GM12878 (cell line): ENCODE measurements around the gene OGDHL. TPM values are rescaled to one million over a fixed set of nuclear protein-coding genes. Genes with fewer than 3 reads are reported as not detected.

ENCODE experiments used
- ATAC-seq: fragments of 200-7000 bp; cut with Tn5 transposase; 3 replicates; pipeline ENCODE4 v1.9.1; 2020; ENCODE audit warnings: mild to moderate bottlenecking, moderate library complexity
- BruUV-seq: library from RNA; stranded (reverse); fragments of 400-500 nt; replicated peaks from 2 replicates; lab custom pipeline; 2021; lab: Mats Ljungman, UMichigan
- CTCF ChIA-PET: fragments of 300-600 bp; sonication (Branson Sonifier 250); formaldehyde crosslinking; extraction: SDS; loops from one replicate; lab custom pipeline; 2021; ENCODE audit warnings: inconsistent platforms; lab: Yijun Ruan, JAX
- POLR2A ChIA-PET: fragments of 350-600 bp; formaldehyde crosslinking; extraction: SDS; loops from one replicate; lab custom pipeline; 2021; ENCODE audit warnings: inconsistent platforms; lab: Charles Lee
- RAD21 ChIA-PET: fragments of 300-600 bp; sonication (Branson Sonifier 250); formaldehyde crosslinking; loops from one replicate; lab custom pipeline; 2023; ENCODE audit warnings: antibody characterized with exemption; ENCODE audit not compliant: unreplicated experiment; lab: Charles Lee
- SMC1A ChIA-PET: fragments of 300-600 bp; sonication (Branson Sonifier 250); formaldehyde crosslinking; loops from one replicate; lab custom pipeline; 2023; ENCODE audit not compliant: unreplicated experiment, uncharacterized antibody; lab: Charles Lee
- DNase-seq: peaks from one replicate; pipeline ENCODE4 v3.0.0-alpha.2; 2011; ENCODE audit warnings: low read depth, low spot score
- FAIRE-seq: peaks from 3 replicates; lab custom pipeline; 2011; peaks lifted over from hg19 to GRCh38; lab: Jason Lieb, UNC
- H2AFZ ChIP-seq: 2 replicates; pipeline ENCODE4 v1.6.0; 2011; ENCODE audit warnings: low read depth, low read length, control low read depth; ENCODE audit not compliant: control insufficient read depth
- H3K27ac ChIP-seq: 2 replicates; pipeline ENCODE4 v1.5.1; 2011; ENCODE audit warnings: control low read depth; ENCODE audit not compliant: control insufficient read depth, insufficient read depth
- H3K27me3 ChIP-seq, 2 experiments: replicated peaks in 1 of 2; 2 replicates each; pipeline versions ENCODE4 v1.6.0 to v1.6.1; 2011; ENCODE audit warnings: low read length in 1 of 2; ENCODE audit not compliant: control insufficient read depth in 2 of 2, insufficient read depth in 2 of 2
- H3K36me3 ChIP-seq, 2 experiments: 2 replicates each; pipeline ENCODE4 v1.5.1; 2011; ENCODE audit warnings: low read length in 1 of 2; ENCODE audit not compliant: control insufficient read depth in 2 of 2, insufficient read depth in 2 of 2
- H3K4me1 ChIP-seq: 2 replicates; pipeline ENCODE4 v1.6.1; 2011; ENCODE audit warnings: mild to moderate bottlenecking, low read length, moderate library complexity, mixed read lengths; ENCODE audit not compliant: control insufficient read depth, insufficient read depth
- H3K4me2 ChIP-seq: 2 replicates; pipeline ENCODE4 v1.6.0; 2011; ENCODE audit warnings: control low read depth; ENCODE audit not compliant: control insufficient read depth, insufficient read depth
- H3K4me3 ChIP-seq: fragments of 200-600 bp; sonication (generic); 2 replicates; pipeline ENCODE4 v1.5.1; 2016
- H3K79me2 ChIP-seq: 2 replicates; pipeline ENCODE4 v1.6.0; 2011; ENCODE audit warnings: low read length; ENCODE audit not compliant: control insufficient read depth, insufficient read depth
- H3K9ac ChIP-seq: 2 replicates; pipeline ENCODE4 v1.8.0; 2011; ENCODE audit warnings: low read length, control low read depth, mixed read lengths; ENCODE audit not compliant: control insufficient read depth, insufficient read depth
- H3K9me3 ChIP-seq: replicated peaks from 3 replicates; pipeline ENCODE4 v1.5.1; 2011; ENCODE audit warnings: mild to moderate bottlenecking, low read length; ENCODE audit not compliant: control insufficient read depth, insufficient read depth
- H4K20me1 ChIP-seq: 2 replicates; pipeline ENCODE4 v1.6.0; 2011; ENCODE audit not compliant: control insufficient read depth, insufficient read depth
- ASH2L ChIP-seq: fragments of 300-600, 200-600 bp; sonication (generic); IDR thresholded peaks from 2 replicates; pipeline ENCODE4 v1.6.1; 2017; ENCODE audit warnings: low read depth, mild to moderate bottlenecking, borderline replicate concordance
- IRF4 ChIP-seq: IDR thresholded peaks from 2 replicates; pipeline ENCODE4 v1.6.1; 2011; ENCODE audit warnings: low read depth, low read length
- JUNB ChIP-seq: IDR thresholded peaks from 2 replicates; pipeline ENCODE4 v1.6.1; 2016; ENCODE audit warnings: antibody characterized with exemption, mild to moderate bottlenecking
- JUND ChIP-seq: IDR thresholded peaks from 2 replicates; pipeline ENCODE4 v1.6.1; 2012; ENCODE audit warnings: low read depth, mild to moderate bottlenecking, low read length, improper control_type of control experiment, moderate library complexity
- MAX ChIP-seq: IDR thresholded peaks from 2 replicates; pipeline ENCODE4 v1.6.1; 2012; ENCODE audit warnings: low read depth, low read length, improper control_type of control experiment
- MEF2A ChIP-seq: IDR thresholded peaks from 2 replicates; pipeline ENCODE4 v1.6.1; 2011; ENCODE audit warnings: low read depth, mild to moderate bottlenecking, low read length, moderate library complexity; ENCODE audit not compliant: insufficient read depth
- PBX3 ChIP-seq: IDR thresholded peaks from 2 replicates; pipeline ENCODE4 v1.6.1; 2011; ENCODE audit warnings: mild to moderate bottlenecking, low read depth, low read length, moderate library complexity; ENCODE audit not compliant: insufficient replicate concordance
- PML ChIP-seq: IDR thresholded peaks from 2 replicates; pipeline ENCODE4 v1.6.1; 2012; ENCODE audit warnings: low read length, inconsistent platforms
- SIN3A ChIP-seq: IDR thresholded peaks from 2 replicates; pipeline ENCODE4 v1.6.1; 2012; ENCODE audit warnings: low read depth, low read length, improper control_type of control experiment
- ZBED1 ChIP-seq: IDR thresholded peaks from 2 replicates; pipeline ENCODE4 v1.6.1; 2016; ENCODE audit warnings: borderline replicate concordance
- ZBTB11 ChIP-seq: fragments of 450-650 bp; formaldehyde crosslinking; IDR thresholded peaks from 2 replicates; pipeline ENCODE4 v1.5.0; 2022; ENCODE audit warnings: mild to moderate bottlenecking, missing genetic modification characterization
- ZNF384 ChIP-seq: IDR thresholded peaks from 2 replicates; pipeline ENCODE4 v1.6.1; 2012; ENCODE audit warnings: low read depth, mild to moderate bottlenecking, low read length, improper control_type of control experiment, borderline replicate concordance
- WGBS: methylation state at CpG from one replicate; pipeline ENCODE4 v1.1.6; 2016; ENCODE audit warnings: low lambda C conversion rate; ENCODE audit not compliant: insufficient replicate concordance, insufficient coverage; ENCODE audit errors: missing lambda C conversion rate; 5-methylcytosine and 5-hydroxymethylcytosine counted together
- in situ Hi-C: fragments of 300-500 bp; cut with MboI; formaldehyde crosslinking; loops from 9 replicates; pipeline ENCODE4 v1.14.3; 2018; ENCODE audit warnings: mixed read lengths
- intact Hi-C: fragments of 100-400 bp; cut with micrococcal nuclease; formaldehyde crosslinking; loops from one replicate; pipeline ENCODE4 v1.14.2; 2022; ENCODE audit not compliant: unreplicated experiment
- polyA plus RNA-seq, 11 experiments: library from polyadenylated mRNA; depleted of rRNA in 4 of 11; unstranded in 6 of 11; stranded (reverse) in 5 of 11; fragments of >200 nt; fragmentation: Nextera tagmentation in 4 of 11; fragmentation: Illumina TruSeq in 1 of 11; extraction: Ambion mirVana in 4 of 11; extraction: Trizol in 1 of 11; gene quantifications; 1 replicate in 1 of 11; 2 replicates in 10 of 11; pipeline versions ENCODE4 v1.2.1 to v1.2.3, GENCODE V29; 2011 to 2016; ENCODE audit warnings: inconsistent platforms in 2 of 11, missing spikeins in 2 of 11, low read depth in 1 of 11
- total RNA-seq, 4 experiments: library from RNA; depleted of rRNA in 3 of 4; stranded (reverse); fragments of >200 nt in 3 of 4; fragmentation: Illumina TruSeq in 1 of 4; extraction: Trizol in 1 of 4; gene quantifications; 2 replicates each; pipeline versions ENCODE4 v1.2.1 to v1.2.3, GENCODE V29; 2013 to 2021

Gene OGDHL
- total and polyA plus RNA-seq, 10 of the 15 experiments (the other 5 are each of a cell fraction or from before 2014, with no cell fraction given) = 0.02 to 13.3 (median 0.34) TPM

- no peak overlapping the region for H3K27ac ChIP-seq
- no peak overlapping the region for H3K4me3 ChIP-seq
- H3K9ac ChIP-seq = no peak overlapping the region
- no TSS peak for BruUV-seq
- in situ Hi-C loops (no loop called here), intact Hi-C loops (no loop called here)
- H3K4me1 ChIP-seq = no peaks in the 10 kb centered on the region
- H4K20me1 ChIP-seq = no peaks in the 10 kb centered on the region; the same call in 1 of the 2 replicates
- ChIA-PET CTCF (no interaction called here), POLR2A (no interaction called here), RAD21 (no interaction called here), SMC1A (no interaction called here)
- DNase-seq (no peak), ATAC-seq (no peak), FAIRE-seq (no peak)
- no peak overlapping the region for H2AFZ ChIP-seq
- TF ChIP-seq JUND (no peak), ZBTB11 (no peak), JUNB (no peak)
- H3K36me3 ChIP-seq = no peaks in the 10 kb centered on the region
- no peaks in the 10 kb centered on the region for H3K9me3 ChIP-seq
- H3K4me2 ChIP-seq = no peak overlapping the region
- no peaks in the 10 kb centered on the region for H3K27me3 ChIP-seq
- WGBS = 58% methylated on average over 10 of the region's 10 CpGs
- no peaks in the 10 kb centered on the region for H3K79me2 ChIP-seq
These were observed 27.4 kb downstream of the OGDHL start for GRCh38 chr10:49734676-49735075.

- Histone ChIP-seq H3K79me2 (no peaks in the 10 kb centered on the region), H3K9me3 (no peaks in the 10 kb centered on the region), H3K4me1 (no peaks in the 10 kb centered on the region), H4K20me1 (no peaks in the 10 kb centered on the region; the same call in 1 of the 2 replicates), H3K27ac (no peak overlapping the region), H3K27me3 (no peaks in the 10 kb centered on the region), H2AFZ (no peak overlapping the region), H3K9ac (no peak overlapping the region), H3K4me2 (no peak overlapping the region), H3K36me3 (no peaks in the 10 kb centered on the region), H3K4me3 (no peak overlapping the region)
- no peak for DNase-seq
- FAIRE-seq = no peak
- SMC1A ChIA-PET = no interaction called here
- no TSS peak for BruUV-seq
- in situ Hi-C loops (no loop called here), intact Hi-C loops (no loop called here)
- no peak for ATAC-seq
- RAD21 ChIA-PET = no interaction called here
- POLR2A ChIA-PET = no interaction called here
- 79% methylated on average over 7 of the region's 7 CpGs for WGBS
- CTCF ChIA-PET = no interaction called here
- TF ChIP-seq ASH2L (no peak), MAX (no peak), IRF4 (no peak), ZNF384 (no peak), MEF2A (no peak), PBX3 (no peak), ZBED1 (no peak), SIN3A (no peak), PML (no peak)
These were observed 28.3 kb downstream of the OGDHL start for GRCh38 chr10:49733866-49734265.
